Coronary artery (tissue), 2 donors: Measurements from ENCODE around the gene MAJIN.

Source experiments
- DNase-seq: peaks from one replicate; pipeline ENCODE4 v3.0.0-alpha.2; 2017; ENCODE audit warnings: low spot score
- H3K27ac ChIP-seq, 2 donors: fragments of 200-600 bp; sonication (generic); one replicate each; pipeline ENCODE4 v1.5.1; 2016 to 2019
- H3K4me3 ChIP-seq: fragments of 200-600 bp; sonication (generic); 2 replicates; pipeline ENCODE4 v1.5.1; 2016; ENCODE audit warnings: mild to moderate bottlenecking, moderate library complexity
- CTCF ChIP-seq: fragments of 200-600 bp; sonication (generic); IDR thresholded peaks from one replicate; pipeline ENCODE4 v1.5.1; 2019; ENCODE audit warnings: antibody characterized with exemption

Gene MAJIN

GRCh38 chr11:64971421-64972233, at the start of gene MAJIN:
MAJIN (minus strand) TSS chr11:64972108; CDS start chr11:64959405, 12,703 bp downstream.
- Histone ChIP-seq H3K27ac (no peak within 1 kb of the TSS), H3K4me3 (peak within 1 kb of the TSS; percentile 58)
- no peak for TF ChIP-seq CTCF
- no peak for DNase-seq

GRCh38 chr11:65021509-65021908, 49.6 kb upstream of the MAJIN start:
- no peak for DNase-seq
- TF ChIP-seq CTCF: no peak
- Histone ChIP-seq H3K4me3 (no peak overlapping the region), H3K27ac (no peak overlapping the region)

- Histone ChIP-seq H3K4me3 (no peak overlapping the region), H3K27ac (no peak overlapping the region)
- TF ChIP-seq CTCF: no peak
- DNase-seq: no peak
Measured at GRCh38 chr11:65021003-65021402, 49.1 kb upstream of the MAJIN start.

GRCh38 chr11:65019824-65020223, 47.9 kb upstream of the MAJIN start:
- H3K27ac ChIP-seq: no peak overlapping the region
- H3K4me3 ChIP-seq: no peak overlapping the region
- no peak for TF ChIP-seq CTCF
- DNase-seq: no peak

- no peak for TF ChIP-seq CTCF
- H3K4me3 ChIP-seq: no peak overlapping the region
- DNase-seq: no peak
- H3K27ac ChIP-seq: no peak overlapping the region
Measured at GRCh38 chr11:65017937-65018336, 46.0 kb upstream of the MAJIN start.

GRCh38 chr11:65016705-65017104, 44.8 kb upstream of the MAJIN start:
- H3K27ac ChIP-seq: no peak overlapping the region
- no peak for DNase-seq
- no peak for TF ChIP-seq CTCF
- H3K4me3 ChIP-seq: no peak overlapping the region

- Histone ChIP-seq H3K4me3 (peak overlapping the region; percentile 84), H3K27ac (peak overlapping the region; percentile 96 to 98)
- DNase-seq: no peak
- no peak for TF ChIP-seq CTCF
Measured at GRCh38 chr11:65014726-65015227, 42.9 kb upstream of the MAJIN start.
